Activated CD4-positive, alpha-beta T cell treated with anti-CD3 and anti-CD28 coated beads, Interleukin-2, amount 50 U/mL, for 16 hours (primary cell): ENCODE data around the gene IGF2.

ENCODE experiments used
- DNase-seq: peaks from one replicate; pipeline ENCODE4 v3.0.0-alpha.2; 2020

IGF2 gene

GRCh38 chr11:2090172-2091111 is 48.7 kb downstream of the IGF2 start:
- DNase-seq, result no peak

DNA sequence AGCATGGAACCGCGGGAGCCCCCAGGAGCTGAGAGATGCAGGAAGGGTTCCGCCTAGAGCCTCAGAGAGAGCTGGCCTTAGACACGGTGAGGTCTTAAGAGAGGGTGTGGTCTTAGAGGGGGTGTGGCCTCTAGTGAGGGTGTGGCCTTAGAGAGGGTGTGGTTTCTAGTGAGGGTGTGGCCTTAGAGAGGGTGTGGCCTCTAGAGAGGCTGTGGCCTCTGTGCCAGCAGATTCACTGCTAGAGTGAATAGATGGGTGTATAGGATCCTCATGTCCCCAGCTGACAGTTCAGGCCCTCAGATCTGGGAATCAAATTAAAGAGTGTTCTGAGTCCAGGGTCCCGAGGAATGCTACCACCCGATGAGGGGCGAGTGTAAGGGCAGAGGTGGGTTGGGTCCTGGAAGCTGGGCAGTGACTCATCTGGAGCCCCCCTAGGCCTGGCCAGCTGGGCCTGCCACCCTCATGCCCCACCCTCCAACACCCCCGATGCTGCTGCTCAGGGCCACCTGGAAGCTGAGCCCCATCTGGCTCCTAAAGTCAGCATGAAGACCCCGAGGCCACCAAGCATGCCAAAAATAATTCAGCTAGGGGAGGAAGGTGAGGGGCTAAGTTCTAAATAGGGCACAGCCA is 49.5 kb downstream of the IGF2 start:
- peak; percentile 63 for DNase-seq

GRCh38 chr11:2088746-2089535 is 50.2 kb downstream of the IGF2 start:
- DNase-seq, result no peak

- DNase-seq, result no peak
Measured at GRCh38 chr11:2088284-2088683, 50.9 kb downstream of the IGF2 start.

- no peak for DNase-seq
Measured at GRCh38 chr11:2086239-2087040, 52.7 kb downstream of the IGF2 start.

- no peak for DNase-seq
Measured at GRCh38 chr11:2085251-2086066, 53.7 kb downstream of the IGF2 start.

DNA sequence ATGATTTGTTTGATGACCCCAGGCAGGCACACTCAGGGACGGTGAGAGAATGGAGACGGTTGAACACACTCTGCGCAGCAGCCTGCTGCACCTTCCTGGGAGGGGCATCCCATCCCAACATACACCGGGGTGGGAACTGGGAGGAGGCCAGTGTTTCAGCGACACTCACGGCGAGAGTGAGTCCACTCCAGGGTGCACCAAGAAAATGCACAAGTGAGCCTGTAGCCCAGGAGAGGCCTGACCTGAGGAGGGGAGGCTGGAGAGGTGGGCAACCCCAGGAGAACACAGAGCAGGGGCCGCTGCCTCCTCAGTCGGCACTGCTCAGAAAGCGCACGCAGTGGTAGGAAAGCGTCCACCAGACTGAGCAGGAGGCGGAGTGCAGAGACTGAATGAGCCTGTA is 54.5 kb downstream of the IGF2 start:
- DNase-seq, result no peak
